ENCODE data around the gene FOCAD.

- TF ChIP-seq CTCF (IDR thresholded peaks at IDR 0.05) (no peak), EZH2phosphoT487 (IDR thresholded peaks at IDR 0.05) (no peak)
Observed at GRCh38 chr9:21029661-21030060, 345.6 kb downstream of the FOCAD start.

Measured in neural progenitor cell (in vitro differentiated cells).